Endothelial cell of umbilical vein (primary cell): ENCODE results near the gene OSBPL10. TPM values are rescaled to one million over a fixed set of nuclear protein-coding genes. Genes with fewer than 3 reads are reported as not detected.

Experiments used
- BruUV-seq: library from RNA; stranded (reverse); fragments of 400-500 nt; replicated peaks from 2 replicates; lab custom pipeline; 2021; lab: Mats Ljungman, UMichigan
- CTCF ChIA-PET: fragments of 300-600, 350-600 bp; sonication (Branson Sonifier 250); formaldehyde crosslinking; loops from one replicate; lab custom pipeline; 2021; ENCODE audit warnings: antibody characterized with exemption, inconsistent platforms; lab: Charles Lee
- POLR2A ChIA-PET: fragments of 300-600, 350-600 bp; sonication (Branson Sonifier 250); formaldehyde crosslinking; loops from one replicate; lab custom pipeline; 2021; ENCODE audit warnings: antibody characterized with exemption, inconsistent platforms; lab: Charles Lee
- DNase-seq: peaks from one replicate; pipeline ENCODE4 v3.0.0-alpha.2; 2011; ENCODE audit warnings: low read depth, low spot score
- FAIRE-seq: peaks from 2 replicates; lab custom pipeline; 2011; peaks lifted over from hg19 to GRCh38; lab: Jason Lieb, UNC
- H2AFZ ChIP-seq: 2 replicates; pipeline ENCODE4 v1.6.0; 2012; ENCODE audit warnings: low read depth, low read length, control low read depth, inconsistent platforms
- H3K27ac ChIP-seq: 2 replicates; pipeline ENCODE4 v1.5.1; 2011; ENCODE audit warnings: low read depth, mild to moderate bottlenecking, control low read depth, low read length, moderate library complexity; ENCODE audit not compliant: insufficient read depth
- H3K27me3 ChIP-seq, 2 experiments: 2 replicates each; pipeline versions ENCODE4 v1.6.0 to v1.6.1; 2011; ENCODE audit warnings: low read length in 2 of 2, mixed read lengths in 1 of 2; ENCODE audit not compliant: control insufficient read depth in 2 of 2, insufficient read depth in 2 of 2
- H3K36me3 ChIP-seq, 2 experiments: 2 replicates in 1 of 2; 3 replicates in 1 of 2; pipeline ENCODE4 v1.5.1; 2011; ENCODE audit warnings: low read length in 2 of 2, mild to moderate bottlenecking in 1 of 2, moderate library complexity in 1 of 2; ENCODE audit not compliant: control insufficient read depth in 2 of 2, insufficient read depth in 2 of 2; ENCODE audit errors: extremely low read depth in 1 of 2
- H3K4me1 ChIP-seq: 3 replicates; pipeline ENCODE4 v1.5.1; 2011; ENCODE audit warnings: mild to moderate bottlenecking, low read length; ENCODE audit not compliant: control insufficient read depth, insufficient read depth; ENCODE audit errors: extremely low read depth
- H3K4me2 ChIP-seq: 2 replicates; pipeline ENCODE4 v1.6.1; 2011; ENCODE audit warnings: low read length, control low read depth, mixed read lengths; ENCODE audit not compliant: insufficient read depth
- H3K4me3 ChIP-seq, 3 experiments: fragments of 200-600 bp in 1 of 3; sonication (generic), shearing (Covaris generic) in 1 of 3; replicated peaks in 1 of 3; 2 replicates each; pipeline ENCODE4 v1.5.1; 2011 to 2016; ENCODE audit warnings: control low read depth in 3 of 3, low read length in 3 of 3, mild to moderate bottlenecking in 2 of 3, inconsistent platforms in 1 of 3, low read depth in 1 of 3, moderate library complexity in 1 of 3; ENCODE audit not compliant: insufficient read depth in 1 of 3
- H3K79me2 ChIP-seq: 2 replicates; pipeline ENCODE4 v1.6.0; 2012; ENCODE audit warnings: low read length, inconsistent platforms; ENCODE audit not compliant: control insufficient read depth, insufficient read depth
- H3K9ac ChIP-seq: replicated peaks from 2 replicates; pipeline ENCODE3; 2011; ENCODE audit warnings: low read length, control low read depth; ENCODE audit not compliant: insufficient read depth; ENCODE audit errors: extremely low read depth
- H3K9me1 ChIP-seq: replicated peaks from 3 replicates; pipeline ENCODE4 v1.6.0; 2011; ENCODE audit warnings: mild to moderate bottlenecking, low read length; ENCODE audit not compliant: control insufficient read depth, insufficient read depth; ENCODE audit errors: extremely low read depth
- H3K9me3 ChIP-seq: replicated peaks from 2 replicates; pipeline ENCODE4 v1.5.1; 2012; ENCODE audit warnings: low read length, inconsistent platforms; ENCODE audit not compliant: control insufficient read depth, insufficient read depth
- H4K20me1 ChIP-seq: replicated peaks from 2 replicates; pipeline ENCODE3; 2011; ENCODE audit warnings: mild to moderate bottlenecking, low read length; ENCODE audit not compliant: control insufficient read depth, insufficient read depth; ENCODE audit errors: extremely low read depth
- CTCF ChIP-seq, 2 donors: IDR thresholded peaks; 1 replicate in 1 of 2; 2 replicates in 1 of 2; pipeline ENCODE4 v1.5.1; 2011; ENCODE audit warnings: low read length in 2 of 2, mild to moderate bottlenecking in 2 of 2, moderate library complexity in 2 of 2, control low read depth in 1 of 2, inconsistent platforms in 1 of 2, low read depth in 1 of 2; ENCODE audit not compliant: insufficient read depth in 1 of 2; ENCODE audit errors: extremely low read depth in 1 of 2
- JUN ChIP-seq: IDR thresholded peaks from 2 replicates; pipeline ENCODE4 v1.6.1; 2011; ENCODE audit warnings: borderline replicate concordance, low read depth; ENCODE audit not compliant: insufficient read length, insufficient read depth
- POLR2A ChIP-seq: IDR thresholded peaks from 2 replicates; pipeline ENCODE4 v1.6.1; 2012; ENCODE audit warnings: low read depth, mild to moderate bottlenecking, control low read depth, low read length
- POLR2AphosphoS5 ChIP-seq: IDR thresholded peaks from 2 replicates; pipeline ENCODE4 v1.6.1; 2012; ENCODE audit warnings: low read depth, mild to moderate bottlenecking, control low read depth, low read length, moderate library complexity; ENCODE audit not compliant: insufficient read depth
- dilution Hi-C: fragments of 300-500 bp; cut with MboI; formaldehyde crosslinking; loops from one replicate; pipeline ENCODE4 v1.15.0; 2019; ENCODE audit warnings: low sequenced_read_pairs; ENCODE audit not compliant: extremely low pct_ligation_motif_present
- intact Hi-C: fragments of 100-400 bp; cut with micrococcal nuclease; formaldehyde crosslinking; loops from one replicate; pipeline ENCODE4 v1.10.0; 2022
- polyA plus RNA-seq, 4 experiments: library from polyadenylated mRNA; depleted of rRNA in 3 of 4; stranded (reverse) in 3 of 4; unstranded in 1 of 4; fragments of >200 nt; gene quantifications; 2 replicates each; pipeline versions ENCODE4 v1.2.1 to v1.2.3, GENCODE V29; 2011 to 2012; ENCODE audit warnings: missing spikeins in 1 of 4
- total RNA-seq: library from RNA; stranded (reverse); gene quantifications from 2 replicates; pipeline ENCODE4 v1.2.3, GENCODE V29; 2021

The OSBPL10 gene
- total and polyA plus RNA-seq, 2 donors (not counting 3 experiments of a cell fraction or from before 2014, with no cell fraction given), result 10.8 to 47.6 TPM

GRCh38 chr3:32021155-32021554 is 40.1 kb upstream of the OSBPL10 start:
- no peak overlapping the region for H3K4me2 ChIP-seq
- no peaks in the 10 kb centered on the region for H3K9me1 ChIP-seq
- no peak overlapping the region for H3K27ac ChIP-seq
- POLR2A ChIA-PET, result interaction anchor here (0.7 kb wide), 1 partner anchor 120 kb away, joined by 5 read pairs; no protein-coding TSS in a partner anchor
- intact Hi-C loops, result no loop called here
- CTCF ChIA-PET, result no interaction called here
- no peaks in the 10 kb centered on the region for H3K36me3 ChIP-seq
- H2AFZ ChIP-seq, result no peak overlapping the region
- H3K79me2 ChIP-seq, result no peaks in the 10 kb centered on the region
- dilution Hi-C loops, result no loop called here
- FAIRE-seq, result no peak
- H3K4me3 ChIP-seq, result no peak overlapping the region
- no peak overlapping the region for H3K9ac ChIP-seq
- H3K4me1 ChIP-seq, result no peaks in the 10 kb centered on the region
- DNase-seq, result no peak
- H3K9me3 ChIP-seq, result no peaks in the 10 kb centered on the region
- BruUV-seq, result no TSS peak
- H3K27me3 ChIP-seq, result peaks cover 0 to 3% of the 10 kb centered on the region in 2 experiments
- no peaks in the 10 kb centered on the region for H4K20me1 ChIP-seq
- no peak for TF ChIP-seq POLR2A
- no peak for TF ChIP-seq JUN

- Histone ChIP-seq H3K9ac (no peak overlapping the region), H3K9me1 (no peaks in the 10 kb centered on the region), H3K4me1 (no peaks in the 10 kb centered on the region), H3K4me3 (no peak overlapping the region), H3K9me3 (no peaks in the 10 kb centered on the region), H3K27ac (no peak overlapping the region), H3K79me2 (no peaks in the 10 kb centered on the region), H4K20me1 (no peaks in the 10 kb centered on the region), H3K4me2 (no peak overlapping the region), H3K27me3 (peaks cover 0 to 3% of the 10 kb centered on the region in 2 experiments), H3K36me3 (no peaks in the 10 kb centered on the region), H2AFZ (no peak overlapping the region)
- dilution Hi-C loops (no loop called here), intact Hi-C loops (loop anchor here (1.0 to 5.0 kb wide), 2 partner anchors 125 to 407 kb away; no protein-coding TSS in a partner anchor)
- BruUV-seq, result no TSS peak
- CTCF ChIA-PET, result interaction anchor here (0.7 to 4.8 kb wide), 34 partner anchors 9 to 487 kb away, joined by 3 to 136 read pairs (median 4); partner anchors contain the start of genes GPD1L, OSBPL10 and ZNF860
- DNase-seq, result peak; percentile 63
- POLR2A ChIA-PET, result no interaction called here
- peak; percentile 37 for FAIRE-seq
- TF ChIP-seq POLR2AphosphoS5, result no peak
- peak; percentile 58 to 62 for TF ChIP-seq CTCF (IDR thresholded peaks at IDR 0.05; ENCODE audit: extremely low read depth in 1 of 2, insufficient read depth in 1 of 2, low read depth in 1 of 2, low read length in 2 of 2)
These were observed 37.9 kb upstream of the OSBPL10 start for GRCh38 chr3:32018757-32019564.
